ENCODE results near the gene FKRP.

DNA sequence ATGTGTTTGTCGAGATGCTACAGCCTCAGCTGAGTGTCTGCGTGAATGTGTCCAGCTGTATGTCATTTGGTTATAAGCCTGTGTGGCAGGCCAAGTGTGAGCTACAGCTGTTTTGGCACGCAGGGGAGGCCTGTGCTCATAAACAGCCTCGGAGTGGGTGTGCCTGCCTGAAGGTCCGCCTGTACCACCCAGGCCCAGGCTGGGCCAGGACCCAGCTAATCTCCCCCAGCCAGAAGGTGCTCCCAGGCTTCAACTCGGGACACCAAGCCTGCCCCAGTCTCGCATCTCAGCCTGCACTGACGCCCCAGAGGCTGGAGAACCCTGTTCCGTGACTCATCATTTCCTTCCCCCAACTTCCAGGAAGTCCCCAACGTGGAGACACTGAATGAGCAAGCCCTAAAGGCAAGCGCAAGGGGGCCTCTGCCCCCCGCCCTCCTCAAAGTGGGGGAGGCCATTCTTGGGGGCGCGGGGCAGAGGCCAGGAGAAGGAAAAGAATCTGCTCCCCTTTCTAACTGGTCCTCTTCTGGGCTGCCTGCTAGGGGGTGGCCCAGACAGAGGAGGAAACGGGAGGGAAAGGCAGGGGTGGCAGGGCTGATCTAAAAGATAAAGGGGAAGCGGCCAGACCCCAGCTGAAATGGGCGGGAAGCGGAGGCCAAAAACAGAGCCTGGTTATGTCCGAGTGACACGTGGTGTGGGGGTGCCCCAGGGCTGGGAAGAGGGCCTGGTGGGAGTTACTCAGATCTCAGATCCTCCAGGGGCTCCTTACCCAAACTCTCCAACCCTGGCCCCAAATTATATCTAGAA is 40.6 kb downstream of the FKRP start:
- no peak for TF ChIP-seq EZH2 (IDR thresholded peaks at IDR 0.05; ENCODE audit: low read length)
- TF ChIP-seq, protein P1, sequence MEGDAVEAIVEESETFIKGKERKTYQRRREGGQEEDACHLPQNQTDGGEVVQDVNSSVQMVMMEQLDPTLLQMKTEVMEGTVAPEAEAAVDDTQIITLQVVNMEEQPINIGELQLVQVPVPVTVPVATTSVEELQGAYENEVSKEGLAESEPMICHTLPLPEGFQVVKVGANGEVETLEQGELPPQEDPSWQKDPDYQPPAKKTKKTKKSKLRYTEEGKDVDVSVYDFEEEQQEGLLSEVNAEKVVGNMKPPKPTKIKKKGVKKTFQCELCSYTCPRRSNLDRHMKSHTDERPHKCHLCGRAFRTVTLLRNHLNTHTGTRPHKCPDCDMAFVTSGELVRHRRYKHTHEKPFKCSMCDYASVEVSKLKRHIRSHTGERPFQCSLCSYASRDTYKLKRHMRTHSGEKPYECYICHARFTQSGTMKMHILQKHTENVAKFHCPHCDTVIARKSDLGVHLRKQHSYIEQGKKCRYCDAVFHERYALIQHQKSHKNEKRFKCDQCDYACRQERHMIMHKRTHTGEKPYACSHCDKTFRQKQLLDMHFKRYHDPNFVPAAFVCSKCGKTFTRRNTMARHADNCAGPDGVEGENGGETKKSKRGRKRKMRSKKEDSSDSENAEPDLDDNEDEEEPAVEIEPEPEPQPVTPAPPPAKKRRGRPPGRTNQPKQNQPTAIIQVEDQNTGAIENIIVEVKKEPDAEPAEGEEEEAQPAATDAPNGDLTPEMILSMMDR (optimal IDR thresholded peaks at IDR 0.05 in 1 of 3, IDR thresholded peaks at IDR 0.05 in 1 of 3, conservative IDR thresholded peaks at IDR 0.05 in 1 of 3; ENCODE audit: extremely low read depth in 1 of 3, insufficient read depth in 2 of 3, low read length in 3 of 3): no peak
